ENCODE data around the gene IGFBP7.

DNA sequence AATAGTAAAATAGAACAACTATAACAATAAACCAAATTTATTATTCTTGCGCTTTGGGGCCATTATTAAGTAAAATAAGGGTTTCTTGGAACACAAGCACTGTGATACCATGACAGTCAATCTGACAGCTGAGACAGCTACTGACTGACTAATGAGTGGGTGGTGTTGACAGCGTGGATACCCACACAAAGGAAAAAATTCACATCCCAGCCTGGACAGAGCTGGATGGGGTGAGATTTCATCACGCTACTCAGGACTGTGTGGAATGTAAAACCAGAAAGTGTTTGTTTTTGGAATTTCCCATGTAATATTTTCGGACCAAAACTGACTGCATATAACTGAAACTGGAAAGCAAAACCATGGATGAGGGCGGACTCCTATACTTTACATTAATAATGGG lies 48.8 kb downstream of the IGFBP7 start:
- TF ChIP-seq, protein P1, sequence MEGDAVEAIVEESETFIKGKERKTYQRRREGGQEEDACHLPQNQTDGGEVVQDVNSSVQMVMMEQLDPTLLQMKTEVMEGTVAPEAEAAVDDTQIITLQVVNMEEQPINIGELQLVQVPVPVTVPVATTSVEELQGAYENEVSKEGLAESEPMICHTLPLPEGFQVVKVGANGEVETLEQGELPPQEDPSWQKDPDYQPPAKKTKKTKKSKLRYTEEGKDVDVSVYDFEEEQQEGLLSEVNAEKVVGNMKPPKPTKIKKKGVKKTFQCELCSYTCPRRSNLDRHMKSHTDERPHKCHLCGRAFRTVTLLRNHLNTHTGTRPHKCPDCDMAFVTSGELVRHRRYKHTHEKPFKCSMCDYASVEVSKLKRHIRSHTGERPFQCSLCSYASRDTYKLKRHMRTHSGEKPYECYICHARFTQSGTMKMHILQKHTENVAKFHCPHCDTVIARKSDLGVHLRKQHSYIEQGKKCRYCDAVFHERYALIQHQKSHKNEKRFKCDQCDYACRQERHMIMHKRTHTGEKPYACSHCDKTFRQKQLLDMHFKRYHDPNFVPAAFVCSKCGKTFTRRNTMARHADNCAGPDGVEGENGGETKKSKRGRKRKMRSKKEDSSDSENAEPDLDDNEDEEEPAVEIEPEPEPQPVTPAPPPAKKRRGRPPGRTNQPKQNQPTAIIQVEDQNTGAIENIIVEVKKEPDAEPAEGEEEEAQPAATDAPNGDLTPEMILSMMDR (IDR thresholded peaks at IDR 0.05; ENCODE audit: low read depth, low read length), result no peak
- no peak for TF ChIP-seq MYC (IDR thresholded peaks at IDR 0.05; ENCODE audit: low read depth, low read length)
